Sciatic nerve (tissue), 2 donors: ENCODE results near the gene FCER2. TPM values are rescaled to one million over a fixed set of nuclear protein-coding genes. Genes with fewer than 3 reads are reported as not detected.
"Not testable (repeated sequence)": the region's sequence is repeated elsewhere in the genome, so short reads cannot be mapped to it uniquely, and the experiment has no call there.

Experiments used
- ATAC-seq: fragments of 200-7000 bp; cut with Tn5 transposase; one replicate; pipeline ENCODE4 v1.9.1; 2020; ENCODE audit warnings: mild to moderate bottlenecking, moderate library complexity
- DNase-seq: peaks from one replicate; pipeline ENCODE4 v3.0.0-alpha.2; 2020; ENCODE audit warnings: low spot score
- intact Hi-C: fragments of 100-400 bp; cut with DNase I; formaldehyde crosslinking; loops from one replicate; pipeline ENCODE4 v1.14.2; 2022
- total RNA-seq: library from RNA; stranded (reverse); fragmentation: NEBNext Ultra II Directional; extraction: Animal tissue kit (Norgen Biotek cat#: 25700); gene quantifications from one replicate; pipeline ENCODE4 v1.2.1, GENCODE V29; 2021
- donor health status: DM: no; HTN: no; CAD: no.
- donor health status: DM: no; HTN: no; CAD: no.

Gene FCER2, protein sequence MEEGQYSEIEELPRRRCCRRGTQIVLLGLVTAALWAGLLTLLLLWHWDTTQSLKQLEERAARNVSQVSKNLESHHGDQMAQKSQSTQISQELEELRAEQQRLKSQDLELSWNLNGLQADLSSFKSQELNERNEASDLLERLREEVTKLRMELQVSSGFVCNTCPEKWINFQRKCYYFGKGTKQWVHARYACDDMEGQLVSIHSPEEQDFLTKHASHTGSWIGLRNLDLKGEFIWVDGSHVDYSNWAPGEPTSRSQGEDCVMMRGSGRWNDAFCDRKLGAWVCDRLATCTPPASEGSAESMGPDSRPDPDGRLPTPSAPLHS
- 3.7 TPM for total RNA-seq

- DNase-seq (peak; percentile 54), ATAC-seq (peak; percentile 35)
- intact Hi-C loops = no loop called here
Observed at GRCh38 chr19:7701654-7702457, at the start of gene FCER2. FCER2 (minus strand) TSS chr19:7702131; CDS start chr19:7699760, 2,371 bp downstream.

DNA sequence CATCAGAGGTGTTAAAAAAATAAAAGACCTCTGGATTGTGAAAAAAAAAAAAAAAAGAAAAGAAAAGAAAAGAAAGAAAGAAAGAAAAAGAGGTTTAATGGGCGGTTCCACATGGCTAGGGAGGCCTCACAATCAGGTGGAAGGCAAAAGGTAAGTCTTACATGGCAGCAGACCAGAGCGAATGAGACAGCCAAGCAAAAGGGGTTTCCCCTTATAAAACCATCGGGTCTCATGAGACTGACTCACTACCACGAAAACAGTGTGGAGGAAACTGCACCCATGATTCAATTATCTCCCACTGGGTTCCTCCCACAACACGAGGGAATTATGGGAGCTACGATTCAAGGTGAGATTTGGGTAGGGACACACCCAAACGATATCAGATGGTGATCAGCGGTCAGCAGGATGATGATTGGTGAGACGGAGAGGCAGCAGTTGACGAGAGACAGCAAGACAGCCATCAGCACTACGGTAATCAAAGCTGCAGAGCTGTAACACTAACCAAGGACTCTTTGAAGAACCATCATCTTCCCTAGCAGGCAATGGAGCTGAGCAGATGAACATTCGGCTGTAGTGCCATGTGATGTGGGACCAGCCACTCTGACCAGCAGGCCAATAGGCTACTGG is 49.3 kb upstream of the FCER2 start:
- intact Hi-C loops = no loop called here
- DNase-seq = no peak
- ATAC-seq = no peak

DNA sequence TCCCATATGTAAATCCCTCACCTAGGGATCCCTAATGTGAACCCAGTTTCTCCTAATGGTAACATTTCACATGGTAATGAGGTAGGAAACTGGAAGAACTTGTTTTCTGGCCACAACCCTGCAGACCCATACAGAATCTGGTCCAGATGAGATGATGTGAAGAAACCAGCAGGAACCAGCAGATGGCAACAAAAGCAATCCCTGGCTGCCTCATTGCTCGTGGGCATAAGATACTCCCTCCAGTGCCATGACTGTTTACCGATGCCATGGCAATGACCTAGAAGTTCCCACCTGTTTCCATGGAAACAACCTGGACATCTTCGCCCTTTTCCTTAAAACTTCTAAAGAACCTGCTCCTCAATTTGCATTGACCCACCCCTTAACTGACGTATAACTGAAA is 46.8 kb upstream of the FCER2 start:
- ATAC-seq (no peak), DNase-seq (no peak)
- intact Hi-C loops = no loop called here

DNA sequence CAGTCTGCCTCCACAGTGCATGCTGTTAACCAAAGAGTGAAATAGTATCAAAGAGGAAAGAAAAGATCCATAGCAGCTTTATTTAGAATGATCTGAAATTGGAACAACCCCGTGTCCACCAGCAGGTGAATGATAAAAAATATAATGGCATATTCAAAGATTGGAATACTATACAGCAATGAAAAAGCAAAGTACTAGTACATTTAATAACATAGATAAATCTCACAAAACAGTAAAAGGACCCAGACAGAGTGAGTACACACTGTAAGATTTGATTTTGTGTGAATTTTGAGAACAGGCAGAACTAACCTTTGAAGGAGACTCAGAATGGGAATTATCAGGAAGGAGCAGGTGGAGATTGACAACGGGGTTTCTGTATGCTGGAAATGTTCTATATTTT is 46.2 kb upstream of the FCER2 start:
- no peak for ATAC-seq
- intact Hi-C loops = no loop called here
- no peak for DNase-seq

GRCh38 chr19:7746903-7747884 is 45.3 kb upstream of the FCER2 start, which contains the start of gene CD209:
CD209 (minus strand) TSS chr19:7747534; CDS start chr19:7747511, 23 bp downstream.
- ATAC-seq = no peak
- DNase-seq = no peak
- intact Hi-C loops = no loop called here

DNA sequence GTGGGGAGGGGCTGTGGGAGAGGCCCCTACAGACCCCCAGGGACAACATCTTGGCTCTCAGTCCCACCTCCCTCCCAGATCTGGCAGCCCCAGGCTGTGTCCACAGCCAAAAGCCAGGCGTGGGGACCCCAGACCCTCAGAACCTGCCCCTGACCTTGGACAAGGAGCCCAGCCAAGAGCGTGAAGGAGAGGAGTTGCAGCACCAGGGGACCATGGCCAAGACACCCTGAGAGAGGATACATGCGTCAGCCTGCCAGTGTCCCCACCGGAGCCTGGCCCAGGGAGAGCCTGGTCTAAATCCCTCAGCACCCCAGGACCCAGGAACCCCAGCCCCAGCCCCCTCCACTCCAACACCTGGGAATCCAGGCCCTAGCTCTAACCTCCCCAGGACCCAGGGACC is 44.4 kb upstream of the FCER2 start:
- DNase-seq, intact Hi-C loops, ATAC-seq: not testable (repeated sequence)

GRCh38 chr19:7744871-7745650 is 43.1 kb upstream of the FCER2 start:
- DNase-seq (no peak), ATAC-seq (no peak)
- intact Hi-C loops = no loop called here

GRCh38 chr19:7744199-7744786 is 42.4 kb upstream of the FCER2 start:
- no peak for DNase-seq
- intact Hi-C loops = no loop called here
- ATAC-seq = no peak

DNA sequence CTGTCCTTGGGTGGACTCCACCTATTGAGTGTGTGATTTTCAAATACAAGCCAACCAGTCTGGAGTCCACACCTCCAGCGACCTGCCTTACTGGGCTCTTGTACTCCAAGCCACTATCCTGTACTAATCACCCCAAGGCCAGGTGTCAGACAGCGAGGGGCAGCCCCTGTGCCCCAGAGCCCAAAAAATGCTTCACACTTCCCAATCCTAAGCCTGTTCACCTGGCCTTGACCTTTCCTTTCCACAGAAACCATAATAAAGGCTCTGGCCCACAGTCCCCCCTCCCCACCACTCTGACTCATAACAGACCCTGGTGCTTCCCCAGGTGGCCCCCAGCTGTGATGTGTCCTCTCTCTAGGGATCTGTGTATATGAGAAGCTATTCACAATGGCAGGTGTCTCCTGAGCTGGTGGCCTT is 41.5 kb upstream of the FCER2 start:
- ATAC-seq = no peak
- intact Hi-C loops = no loop called here
- DNase-seq = no peak

- ATAC-seq (no peak), DNase-seq (no peak)
- intact Hi-C loops = no loop called here
Observed at GRCh38 chr19:7742991-7743390, 41.1 kb upstream of the FCER2 start.

- DNase-seq = no peak
- ATAC-seq = no peak
Observed at GRCh38 chr19:7742575-7742974, 40.6 kb upstream of the FCER2 start.

GRCh38 chr19:7740682-7741054 is 38.7 kb upstream of the FCER2 start:
- DNase-seq = no peak
- no peak for ATAC-seq
- intact Hi-C loops = no loop called here

More at GRCh38 chr19:7742575-7742974, 40.6 kb upstream of the FCER2 start:
- intact Hi-C loops = no loop called here

DNA sequence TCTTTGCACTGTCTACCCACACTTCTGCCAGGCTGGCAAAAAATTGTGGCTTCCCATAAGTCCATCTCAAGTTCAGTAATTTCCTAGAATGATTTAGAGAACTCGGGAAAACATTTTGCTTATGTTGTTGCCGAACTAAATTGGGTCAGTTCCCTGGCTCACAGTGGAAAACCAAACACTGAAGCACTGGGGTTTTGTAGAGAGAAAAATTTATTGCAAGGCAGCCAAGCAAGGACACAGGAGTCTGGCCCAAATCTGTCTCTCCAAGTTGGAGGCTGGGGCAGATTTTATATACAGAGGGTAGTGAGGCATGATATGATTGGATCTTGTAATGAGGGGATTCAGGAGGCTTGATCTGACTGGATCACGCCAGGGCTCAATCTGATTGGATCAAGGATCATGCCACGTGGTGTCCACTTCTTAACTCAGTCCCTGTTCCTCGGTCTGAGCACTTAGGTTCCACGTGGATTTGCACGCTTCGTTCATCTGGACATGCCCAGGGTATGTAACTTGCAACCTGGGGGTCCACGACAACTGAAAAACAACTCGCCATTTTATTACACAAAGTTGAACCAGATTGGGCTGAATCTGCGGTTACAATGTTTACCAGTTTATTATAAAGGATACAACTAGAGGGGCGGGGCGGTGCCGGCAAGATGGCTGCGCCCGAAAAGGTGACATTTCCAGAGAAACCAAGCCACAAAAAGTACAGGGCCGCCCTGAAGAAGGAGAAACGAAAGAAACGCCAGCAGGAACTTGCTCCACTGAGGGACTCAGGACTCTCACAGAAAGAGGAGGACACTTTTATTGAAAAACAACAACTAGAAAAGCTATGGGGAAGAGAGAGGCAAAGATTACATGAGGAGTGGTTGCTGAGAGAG is 38.1 kb upstream of the FCER2 start:
- intact Hi-C loops = no loop called here
- ATAC-seq = no peak
- DNase-seq = no peak

GRCh38 chr19:7739211-7739755 is 37.4 kb upstream of the FCER2 start:
- intact Hi-C loops = no loop called here
- ATAC-seq (no peak), DNase-seq (no peak)

DNA sequence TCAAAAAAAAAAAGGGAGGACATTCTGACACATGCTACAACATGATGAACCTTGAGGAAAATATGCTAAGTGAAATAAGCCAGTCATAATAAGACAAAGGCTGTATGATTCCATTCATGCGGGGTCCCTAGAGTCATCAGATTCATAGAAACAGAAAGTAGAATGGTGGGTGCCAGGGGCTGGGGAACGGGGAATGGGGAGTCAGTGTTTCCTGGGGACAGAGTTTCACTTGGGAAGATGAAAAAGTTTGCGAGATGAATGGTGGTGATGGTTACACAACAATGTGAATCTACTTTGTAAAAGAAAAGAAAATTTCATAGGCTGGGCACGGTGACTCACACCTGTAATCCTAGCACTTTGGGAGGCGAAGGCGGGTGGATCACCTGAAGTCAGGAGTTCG is 36.1 kb upstream of the FCER2 start:
- DNase-seq = no peak
- intact Hi-C loops = no loop called here

GRCh38 chr19:7737215-7737614 is 35.3 kb upstream of the FCER2 start:
- intact Hi-C loops = no loop called here
- no peak for DNase-seq
- no peak for ATAC-seq

More for the DNA sequence above, 36.1 kb upstream of the FCER2 start:
- no peak for ATAC-seq
